HFFc6 (cell line): ENCODE data around the gene ITPRID2. TPM values are rescaled to one million over a fixed set of nuclear protein-coding genes. Genes with fewer than 3 reads are reported as not detected.

Experiments used
- DNase-seq: peaks from one replicate; pipeline ENCODE4 v3.0.0-alpha.2; 2018
- H3K27ac Mint-ChIP-seq: 2 replicates; pipeline ENCODE4 v1.8.0; 2020; ENCODE audit warnings: mild to moderate bottlenecking, mixed read lengths
- H3K27me3 Mint-ChIP-seq: 2 replicates; pipeline ENCODE4 v1.8.0; 2021; ENCODE audit warnings: mild to moderate bottlenecking, moderate library complexity, mixed read lengths; ENCODE audit not compliant: insufficient read depth
- H3K36me3 Mint-ChIP-seq: 2 replicates; pipeline ENCODE4 v1.8.0; 2021; ENCODE audit warnings: low read depth, mixed read lengths
- H3K4me1 Mint-ChIP-seq: 2 replicates; pipeline ENCODE4 v1.8.0; 2020; ENCODE audit warnings: low read depth, mixed read lengths
- H3K4me3 Mint-ChIP-seq: 2 replicates; pipeline ENCODE4 v1.8.0; 2020; ENCODE audit warnings: mild to moderate bottlenecking, moderate library complexity, mixed read lengths
- H3K9me3 Mint-ChIP-seq: 2 replicates; pipeline ENCODE4 v1.8.0; 2020; ENCODE audit warnings: mild to moderate bottlenecking, mixed read lengths
- total RNA-seq, 6 experiments: library from RNA; stranded (reverse); fragmentation: NEBNext Ultra II Directional; extraction: Animal tissue kit (Norgen Biotek cat#: 25700); gene quantifications; 2 replicates in 1 of 6; 3 replicates in 5 of 6; pipeline ENCODE4 v1.2.3, GENCODE V29; 2021
- TF ChIP-seq, protein P1 (sequence below): fragments of 200-600 bp; sonication (generic); IDR thresholded peaks from 2 replicates; pipeline ENCODE4 v1.5.0; 2021; ENCODE audit warnings: antibody characterized with exemption, mild to moderate bottlenecking

Gene ITPRID2
- total RNA-seq, 6 experiments from 2014 or later = 205 to 257 (median 235) TPM

DNA sequence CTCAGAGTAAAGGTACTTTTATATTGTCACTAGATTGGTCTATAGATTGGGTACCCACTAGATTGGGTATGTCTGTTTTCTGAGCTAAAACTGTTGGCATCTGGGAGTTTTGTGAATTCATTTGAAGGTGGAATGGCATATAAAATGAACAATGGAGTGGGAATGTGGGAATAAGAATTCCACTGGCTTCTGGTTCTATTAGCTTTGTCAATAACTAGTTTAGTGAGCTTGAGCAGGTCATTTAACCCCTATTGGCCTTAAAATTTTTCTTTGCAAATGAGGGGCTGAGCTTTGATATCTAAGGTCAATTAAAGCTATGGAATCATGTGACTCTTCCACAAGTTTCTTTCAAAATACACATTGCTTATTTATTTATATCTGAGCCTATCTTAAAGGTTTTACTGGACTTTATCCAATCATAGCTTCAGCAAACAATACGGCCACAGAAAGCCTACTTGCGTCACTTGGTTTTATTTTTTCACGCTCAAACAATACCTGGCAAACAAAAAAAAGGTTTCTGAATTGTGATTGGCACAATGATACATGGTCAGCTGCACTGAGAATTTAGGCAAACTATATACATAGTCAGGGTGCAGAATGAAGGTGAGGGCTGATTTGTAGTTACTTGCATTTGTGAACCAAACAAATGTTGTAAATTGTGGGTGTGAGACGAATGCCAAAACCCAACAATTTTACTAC, 28.8 kb upstream of the ITPRID2 start:
- DNase-seq = no peak
- H3K9me3 Mint-ChIP-seq = no peaks in the 10 kb centered on the region
- peaks cover 1% of the 10 kb centered on the region; the same call in 1 of the 2 replicates for H3K27me3 Mint-ChIP-seq
- H3K4me3 Mint-ChIP-seq = no peak overlapping the region
- peaks cover 7% of the 10 kb centered on the region for H3K4me1 Mint-ChIP-seq
- TF ChIP-seq, protein P1, sequence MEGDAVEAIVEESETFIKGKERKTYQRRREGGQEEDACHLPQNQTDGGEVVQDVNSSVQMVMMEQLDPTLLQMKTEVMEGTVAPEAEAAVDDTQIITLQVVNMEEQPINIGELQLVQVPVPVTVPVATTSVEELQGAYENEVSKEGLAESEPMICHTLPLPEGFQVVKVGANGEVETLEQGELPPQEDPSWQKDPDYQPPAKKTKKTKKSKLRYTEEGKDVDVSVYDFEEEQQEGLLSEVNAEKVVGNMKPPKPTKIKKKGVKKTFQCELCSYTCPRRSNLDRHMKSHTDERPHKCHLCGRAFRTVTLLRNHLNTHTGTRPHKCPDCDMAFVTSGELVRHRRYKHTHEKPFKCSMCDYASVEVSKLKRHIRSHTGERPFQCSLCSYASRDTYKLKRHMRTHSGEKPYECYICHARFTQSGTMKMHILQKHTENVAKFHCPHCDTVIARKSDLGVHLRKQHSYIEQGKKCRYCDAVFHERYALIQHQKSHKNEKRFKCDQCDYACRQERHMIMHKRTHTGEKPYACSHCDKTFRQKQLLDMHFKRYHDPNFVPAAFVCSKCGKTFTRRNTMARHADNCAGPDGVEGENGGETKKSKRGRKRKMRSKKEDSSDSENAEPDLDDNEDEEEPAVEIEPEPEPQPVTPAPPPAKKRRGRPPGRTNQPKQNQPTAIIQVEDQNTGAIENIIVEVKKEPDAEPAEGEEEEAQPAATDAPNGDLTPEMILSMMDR = no peak
- no peaks in the 10 kb centered on the region for H3K36me3 Mint-ChIP-seq
- no peak overlapping the region for H3K27ac Mint-ChIP-seq

- TF ChIP-seq, protein P1 = no peak
- Mint-ChIP-seq H3K4me3 (no peak overlapping the region), H3K36me3 (no peaks in the 10 kb centered on the region), H3K27ac (no peak overlapping the region), H3K4me1 (peaks cover 4% of the 10 kb centered on the region; the same call in 1 of the 2 replicates), H3K27me3 (no peaks in the 10 kb centered on the region), H3K9me3 (no peaks in the 10 kb centered on the region)
- DNase-seq = no peak
Measured at GRCh38 chr2:181872178-181872577, 19.4 kb upstream of the ITPRID2 start.

DNA sequence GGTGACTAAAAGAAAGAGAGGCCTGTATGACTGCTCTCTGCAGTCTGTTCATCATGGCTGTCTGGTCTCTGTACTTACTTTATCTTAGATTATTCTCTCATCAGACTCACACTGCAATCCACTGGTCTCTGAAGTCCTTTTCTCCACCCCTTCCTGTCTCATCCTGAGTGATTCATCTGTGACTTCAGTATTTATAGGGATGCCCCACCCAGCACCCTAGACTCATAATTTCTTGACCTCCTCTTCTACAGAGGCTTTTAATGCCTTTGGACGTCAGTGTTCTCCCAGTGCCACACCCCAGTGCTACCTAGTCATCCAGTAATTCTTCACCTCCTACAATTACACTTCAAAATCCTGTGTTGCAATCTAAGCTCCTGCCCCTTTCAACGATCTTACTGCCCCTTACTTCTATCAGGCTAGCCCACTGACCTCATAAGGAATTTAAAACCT, 14.9 kb upstream of the ITPRID2 start:
- H3K4me1 Mint-ChIP-seq = peaks cover 4% of the 10 kb centered on the region; the same call in 1 of the 2 replicates
- H3K27ac Mint-ChIP-seq = no peak overlapping the region
- no peaks in the 10 kb centered on the region for H3K27me3 Mint-ChIP-seq

GRCh38 chr2:181877181-181877664, 14.3 kb upstream of the ITPRID2 start:
- DNase-seq = no peak
- no peaks in the 10 kb centered on the region for H3K36me3 Mint-ChIP-seq
- no peaks in the 10 kb centered on the region for H3K9me3 Mint-ChIP-seq
- no peak overlapping the region for H3K27ac Mint-ChIP-seq
- TF ChIP-seq, protein P1 = no peak
- no peak overlapping the region for H3K4me3 Mint-ChIP-seq
- peaks cover 4% of the 10 kb centered on the region; the same call in 1 of the 2 replicates for H3K4me1 Mint-ChIP-seq
- no peaks in the 10 kb centered on the region for H3K27me3 Mint-ChIP-seq

More for the DNA sequence above, 14.9 kb upstream of the ITPRID2 start:
- TF ChIP-seq, protein P1 = no peak
- H3K36me3 Mint-ChIP-seq = no peaks in the 10 kb centered on the region
- DNase-seq = peak; percentile 77
- no peak overlapping the region for H3K4me3 Mint-ChIP-seq
- no peaks in the 10 kb centered on the region for H3K9me3 Mint-ChIP-seq

DNA sequence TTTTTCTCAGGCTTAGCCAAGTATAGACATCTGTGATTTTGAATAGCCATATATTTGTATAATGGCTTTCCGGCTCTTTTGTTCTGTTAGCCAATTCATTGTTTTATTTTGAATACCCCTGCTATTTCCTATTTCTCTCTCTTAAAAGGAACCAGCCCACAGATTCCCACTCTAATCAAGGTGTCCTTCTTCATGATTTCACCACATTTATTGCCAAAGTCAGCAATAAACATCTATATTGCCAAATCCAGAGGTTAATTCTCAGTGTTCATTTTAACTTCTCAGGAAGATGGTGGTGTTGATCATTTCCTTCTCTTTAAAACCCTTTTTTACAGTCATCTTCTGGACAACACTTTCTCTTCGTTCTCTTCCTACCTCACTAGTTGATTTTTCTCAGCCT, 13.1 kb upstream of the ITPRID2 start:
- H3K4me3 Mint-ChIP-seq = no peak overlapping the region
- H3K27me3 Mint-ChIP-seq = no peaks in the 10 kb centered on the region
- no peak overlapping the region for H3K27ac Mint-ChIP-seq
- no peaks in the 10 kb centered on the region for H3K4me1 Mint-ChIP-seq
- no peaks in the 10 kb centered on the region for H3K36me3 Mint-ChIP-seq
- TF ChIP-seq, protein P1 = no peak
- no peaks in the 10 kb centered on the region for H3K9me3 Mint-ChIP-seq
- no peak for DNase-seq
